H1 (cell line): ENCODE measurements around the gene MZF1. TPM values are rescaled to one million over a fixed set of nuclear protein-coding genes. Genes with fewer than 3 reads are reported as not detected.
"Not testable (repeated sequence)": the region's sequence is repeated elsewhere in the genome, so short reads cannot be mapped to it uniquely, and the experiment has no call there.

Experiments
- CTCF ChIA-PET: fragments of 300-600 bp; sonication (Branson Sonifier 250); formaldehyde crosslinking; loops from one replicate; lab custom pipeline; 2021; ENCODE audit not compliant: partially characterized antibody; lab: Charles Lee
- POLR2A ChIA-PET: fragments of 300-600 bp; sonication (Branson Sonifier 250); formaldehyde crosslinking; loops from one replicate; lab custom pipeline; 2021; ENCODE audit warnings: inconsistent platforms; ENCODE audit not compliant: partially characterized antibody; lab: Charles Lee
- DNase-seq, 2 experiments: peaks; one replicate each; pipeline versions ENCODE4 v3.0.0 to v3.0.0-alpha.2; 2010 to 2022; ENCODE audit warnings: low spot score in 2 of 2, low read depth in 1 of 2, mixed read lengths in 1 of 2
- FAIRE-seq: peaks from 2 replicates; lab custom pipeline; 2011; peaks lifted over from hg19 to GRCh38; lab: Jason Lieb, UNC
- H2AFZ ChIP-seq: 2 replicates; pipeline ENCODE4 v1.8.1; 2012; ENCODE audit warnings: low read length, inconsistent platforms
- H2AK5ac ChIP-seq: 2 replicates; pipeline ENCODE4 v1.6.1; 2013; ENCODE audit warnings: low read depth, low read length
- H2BK120ac ChIP-seq: replicated peaks from 2 replicates; pipeline ENCODE3; 2013; ENCODE audit warnings: low read depth, low read length, inconsistent platforms
- H2BK12ac ChIP-seq: 2 replicates; pipeline ENCODE4 v1.6.1; 2013; ENCODE audit warnings: low read depth, low read length
- H2BK15ac ChIP-seq: 2 replicates; pipeline ENCODE4 v1.6.1; 2013; ENCODE audit warnings: low read length
- H2BK20ac ChIP-seq: 2 replicates; pipeline ENCODE4 v1.6.1; 2013; ENCODE audit warnings: low read length
- H2BK5ac ChIP-seq: 2 replicates; pipeline ENCODE4 v1.6.1; 2013; ENCODE audit warnings: low read depth, low read length
- H3K14ac ChIP-seq: 2 replicates; pipeline ENCODE4 v1.6.1; 2013; ENCODE audit warnings: inconsistent platforms; ENCODE audit not compliant: insufficient read length
- H3K18ac ChIP-seq: 2 replicates; pipeline ENCODE4 v1.6.1; 2013; ENCODE audit warnings: low read length; ENCODE audit errors: extremely low read depth
- H3K23ac ChIP-seq: 2 replicates; pipeline ENCODE4 v1.6.1; 2013; ENCODE audit warnings: inconsistent platforms; ENCODE audit not compliant: insufficient read length
- H3K23me2 ChIP-seq: 2 replicates; pipeline ENCODE4 v1.6.1; 2013; ENCODE audit warnings: low read depth, low read length
- H3K27ac ChIP-seq: 2 replicates; pipeline ENCODE4 v1.6.1; 2011; ENCODE audit warnings: low read depth, low read length, inconsistent platforms
- H3K27me3 ChIP-seq, 4 experiments: replicated peaks in 1 of 4; 1 replicate in 1 of 4; 2 replicates in 3 of 4; pipeline versions ENCODE4 v1.6.1 to v1.8.1; 2011 to 2013; ENCODE audit warnings: low read length in 3 of 4, mild to moderate bottlenecking in 3 of 4, inconsistent platforms in 2 of 4, mixed read lengths in 2 of 4, moderate library complexity in 1 of 4; ENCODE audit not compliant: control insufficient read depth in 3 of 4, insufficient read depth in 3 of 4; ENCODE audit errors: extremely low read depth in 1 of 4
- H3K36me3 ChIP-seq, 4 experiments: 2 replicates each; pipeline versions ENCODE4 v1.6.1 to v1.8.1; 2011 to 2013; ENCODE audit warnings: mild to moderate bottlenecking in 4 of 4, low read length in 3 of 4, moderate library complexity in 2 of 4, control low read depth in 1 of 4, inconsistent platforms in 1 of 4; ENCODE audit not compliant: insufficient read depth in 4 of 4, control insufficient read depth in 2 of 4
- H3K4ac ChIP-seq: replicated peaks from 2 replicates; pipeline ENCODE3; 2013; ENCODE audit warnings: low read length, low read depth, mixed read lengths, inconsistent platforms; ENCODE audit not compliant: insufficient read length
- H3K4me1 ChIP-seq, 4 experiments: replicated peaks in 1 of 4; 1 replicate in 1 of 4; 2 replicates in 3 of 4; pipeline versions ENCODE4 v1.6.1 to v1.8.1; 2011 to 2013; ENCODE audit warnings: low read length in 3 of 4, inconsistent platforms in 2 of 4, mixed read lengths in 1 of 4; ENCODE audit not compliant: insufficient read depth in 4 of 4, control insufficient read depth in 3 of 4
- H3K4me2 ChIP-seq, 2 experiments: 2 replicates each; pipeline versions ENCODE4 v1.6.1 to v1.8.1; 2011 to 2013; ENCODE audit warnings: low read depth in 2 of 2, low read length in 2 of 2, control low read depth in 1 of 2, inconsistent platforms in 1 of 2, mild to moderate bottlenecking in 1 of 2; ENCODE audit not compliant: insufficient read depth in 1 of 2
- H3K4me3 ChIP-seq, 4 experiments: fragments of 200-600, 300-600 bp in 1 of 4; sonication (generic), shearing (Covaris generic), sonication (Bioruptor Twin) in 1 of 4; 2 replicates each; pipeline versions ENCODE4 v1.5.1 to v1.8.1; 2011 to 2016; ENCODE audit warnings: low read length in 4 of 4, low read depth in 3 of 4, control low read depth in 2 of 4, inconsistent platforms in 2 of 4, mild to moderate bottlenecking in 2 of 4, mixed read lengths in 1 of 4, moderate library complexity in 1 of 4; ENCODE audit not compliant: insufficient read depth in 2 of 4; ENCODE audit errors: extremely low read depth in 1 of 4
- H3K56ac ChIP-seq: replicated peaks from 2 replicates; pipeline ENCODE3; 2013; ENCODE audit warnings: low read depth, mild to moderate bottlenecking, mixed read lengths, low read length, inconsistent platforms; ENCODE audit not compliant: insufficient read length
- H3K79me1 ChIP-seq: 2 replicates; pipeline ENCODE4 v1.6.1; 2013; ENCODE audit warnings: low read depth, low read length, control low read depth
- H3K79me2 ChIP-seq, 2 experiments: 2 replicates each; pipeline versions ENCODE4 v1.6.1 to v1.8.1; 2012 to 2013; ENCODE audit warnings: low read length in 2 of 2, mild to moderate bottlenecking in 2 of 2, inconsistent platforms in 1 of 2; ENCODE audit not compliant: insufficient read depth in 2 of 2, control insufficient read depth in 1 of 2
- H3K9ac ChIP-seq, 4 experiments: replicated peaks in 1 of 4; 1 replicate in 1 of 4; 2 replicates in 3 of 4; pipeline versions ENCODE4 v1.6.1 to v1.8.1; 2011 to 2013; ENCODE audit warnings: low read depth in 3 of 4, low read length in 3 of 4, control low read depth in 2 of 4, mild to moderate bottlenecking in 2 of 4, moderate library complexity in 2 of 4, inconsistent platforms in 1 of 4; ENCODE audit errors: extremely low read depth in 1 of 4
- H3K9me3 ChIP-seq, 2 experiments: 2 replicates each; pipeline versions ENCODE4 v1.6.1 to v1.8.1; 2012 to 2013; ENCODE audit warnings: mild to moderate bottlenecking in 2 of 2, moderate library complexity in 2 of 2, control low read depth in 1 of 2, inconsistent platforms in 1 of 2, low read depth in 1 of 2, low read length in 1 of 2, mixed read lengths in 1 of 2; ENCODE audit not compliant: insufficient read depth in 2 of 2
- H4K20me1 ChIP-seq, 2 experiments: replicated peaks in 1 of 2; 2 replicates each; pipeline versions ENCODE3 to v1.8.1; 2011 to 2013; ENCODE audit warnings: inconsistent platforms in 2 of 2, low read length in 2 of 2, mild to moderate bottlenecking in 1 of 2; ENCODE audit not compliant: insufficient read depth in 2 of 2, control insufficient read depth in 1 of 2
- H4K5ac ChIP-seq: 2 replicates; pipeline ENCODE4 v1.6.1; 2013; ENCODE audit warnings: low read length, low read depth, mixed read lengths, inconsistent platforms; ENCODE audit not compliant: insufficient read length
- H4K8ac ChIP-seq: 2 replicates; pipeline ENCODE4 v1.8.0; 2013; ENCODE audit warnings: mild to moderate bottlenecking, moderate library complexity, low read length, inconsistent platforms; ENCODE audit not compliant: insufficient read depth; ENCODE audit errors: extremely low read depth
- H4K91ac ChIP-seq: replicated peaks from 2 replicates; pipeline ENCODE3; 2013; ENCODE audit warnings: low read length, mixed read lengths, inconsistent platforms; ENCODE audit not compliant: insufficient read length
- polyA plus RNA-seq, 7 experiments: library from polyadenylated mRNA; depleted of rRNA in 3 of 7; stranded (reverse) in 5 of 7; unstranded in 2 of 7; fragments of >200 nt in 5 of 7; fragments of 200-250 nt in 2 of 7; gene quantifications; 1 replicate in 5 of 7; 2 replicates in 1 of 7; 4 replicates in 1 of 7; pipeline versions ENCODE4 v1.2.1 to v1.2.3, GENCODE V29; 2011 to 2013; ENCODE audit warnings: missing spikeins in 2 of 7, mixed read lengths in 2 of 7
- total RNA-seq: library from RNA; stranded (reverse); fragmentation: NEBNext Ultra II Directional; extraction: Animal tissue kit (Norgen Biotek cat#: 25700); gene quantifications from 2 replicates; pipeline ENCODE4 v1.2.1, GENCODE V29; 2021

MZF1 gene
- total and polyA plus RNA-seq, 2 of the 8 experiments (the other 6 are each of a cell fraction or from before 2014, with no cell fraction given): 15.2 to 25.0 TPM

GRCh38 chr19:58539169-58539559 is 34.0 kb downstream of the MZF1 start:
- H3K9me3 ChIP-seq, H4K8ac ChIP-seq, H4K20me1 ChIP-seq, H3K79me1 ChIP-seq, H2AFZ ChIP-seq, H3K14ac ChIP-seq, H4K91ac ChIP-seq, H3K23ac ChIP-seq, H2BK15ac ChIP-seq, H3K9ac ChIP-seq, DNase-seq, H3K4ac ChIP-seq, H3K56ac ChIP-seq, FAIRE-seq, H3K4me1 ChIP-seq, H2BK120ac ChIP-seq, H3K36me3 ChIP-seq, H3K23me2 ChIP-seq, H3K79me2 ChIP-seq: not testable (repeated sequence)
- Histone ChIP-seq H3K4me2 (peak overlapping the region; percentile 64 to 87; a peak in 2 of 4 replicates), H3K27ac (peak overlapping the region; percentile 85), H3K27me3 (peaks cover 0 to 24% (median 10%) of the 10 kb centered on the region in 4 experiments; a peak in 5 of 7 replicates), H2BK5ac (peak overlapping the region; percentile 98), H3K4me3 (peak overlapping the region in 3 of 4 experiments; percentile 25 to 52 (median 39); a peak in 2 of 8 replicates), H2BK12ac (peak overlapping the region; percentile 98), H4K5ac (peak overlapping the region; percentile 44), H2BK20ac (peak overlapping the region; percentile 92; the same call in 1 of the 2 replicates), H2AK5ac (peak overlapping the region; percentile 90; the same call in 1 of the 2 replicates), H3K18ac (peak overlapping the region; percentile 38; the same call in 1 of the 2 replicates)
- CTCF ChIA-PET: interaction anchor here (1.9 kb wide), 1 partner anchor 19 kb away, joined by 12 read pairs; the partner anchor contains the start of gene ZBTB45
- POLR2A ChIA-PET: interaction anchor here (0.7 to 2.6 kb wide), 14 partner anchors 8 to 45 kb away, joined by 3 to 53 read pairs (median 7); partner anchors contain the start of genes CHMP2A, UBE2M and ZBTB45
